NCI-H2081 (cell line): ENCODE data around the gene GART.

Source experiments
- DNase-seq, 2 experiments: peaks; one replicate each; lab custom pipeline; 2025; lab: John Stamatoyannopoulos, UW

Gene GART

GRCh38 chr21:33461538-33462250, 80.2 kb downstream of the GART start:
- DNase-seq: no peak

DNA sequence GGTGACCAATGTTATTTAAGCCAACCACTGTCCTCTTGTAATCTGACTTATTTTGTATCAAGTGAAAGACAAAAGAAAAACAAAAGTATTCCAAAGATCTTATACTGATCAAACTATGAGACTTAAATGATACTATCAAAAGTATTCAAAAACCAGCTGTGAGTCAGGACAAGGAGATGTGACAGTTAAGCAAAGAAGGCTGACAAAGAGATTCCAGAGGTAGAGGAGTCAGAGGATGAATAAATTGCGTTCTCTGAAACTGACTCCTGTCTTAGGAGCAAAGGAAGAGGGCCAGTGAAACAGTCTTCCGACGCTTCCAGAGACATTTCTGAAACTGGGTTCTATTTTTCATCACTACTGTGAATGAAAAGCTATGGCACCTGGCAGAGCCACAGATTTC, 83.1 kb downstream of the GART start:
- DNase-seq: no peak

- DNase-seq: no peak
Observed at GRCh38 chr21:33455686-33456446, 86.1 kb downstream of the GART start.
